DND-41 (cell line): Measurements from ENCODE around the gene YEATS2.

Experiments
- ATAC-seq: fragments of 200-7000 bp; cut with Tn5 transposase; 3 replicates; pipeline ENCODE4 v1.9.1; 2021; ENCODE audit warnings: low read depth; ENCODE audit not compliant: insufficient read depth
- DNase-seq: peaks from one replicate; pipeline ENCODE4 v3.0.0-alpha.2; 2020
- H2AFZ ChIP-seq: 2 replicates; pipeline ENCODE4 v1.6.0; 2012; ENCODE audit warnings: low read depth, low read length
- H3K27ac ChIP-seq: 2 replicates; pipeline ENCODE4 v1.5.1; 2012; ENCODE audit warnings: low read length, inconsistent platforms
- H3K27me3 ChIP-seq: fragments of 200-600 bp; sonication (generic); 2 replicates; pipeline ENCODE4 v1.6.0; 2012; ENCODE audit warnings: low read length, mild to moderate bottlenecking, inconsistent platforms; ENCODE audit not compliant: insufficient read depth, poor library complexity
- H3K36me3 ChIP-seq: 2 replicates; pipeline ENCODE4 v1.5.1; 2012; ENCODE audit warnings: low read length, inconsistent platforms; ENCODE audit not compliant: insufficient read depth
- H3K4me1 ChIP-seq: 2 replicates; pipeline ENCODE4 v1.5.1; 2012; ENCODE audit warnings: mild to moderate bottlenecking, low read length; ENCODE audit not compliant: insufficient read depth
- H3K4me2 ChIP-seq: 2 replicates; pipeline ENCODE4 v1.6.0; 2012; ENCODE audit warnings: mild to moderate bottlenecking, moderate library complexity, low read length, inconsistent platforms; ENCODE audit not compliant: insufficient read depth
- H3K4me3 ChIP-seq, 2 experiments: fragments of 200-600 bp in 1 of 2; shearing (Covaris generic) in 1 of 2; 2 replicates each; pipeline ENCODE4 v1.5.1; 2012 to 2016; ENCODE audit warnings: inconsistent platforms in 2 of 2, low read length in 2 of 2, mild to moderate bottlenecking in 2 of 2, low read depth in 1 of 2, moderate library complexity in 1 of 2
- H3K79me2 ChIP-seq: 2 replicates; pipeline ENCODE4 v1.6.0; 2012; ENCODE audit warnings: low read length, inconsistent platforms; ENCODE audit not compliant: insufficient read depth
- H3K9ac ChIP-seq: 2 replicates; pipeline ENCODE4 v1.6.0; 2012; ENCODE audit warnings: low read depth, mild to moderate bottlenecking, inconsistent platforms, low read length, moderate library complexity
- H3K9me3 ChIP-seq: 2 replicates; pipeline ENCODE4 v1.5.1; 2012; ENCODE audit warnings: low read length, moderate library complexity, mild to moderate bottlenecking, inconsistent platforms; ENCODE audit not compliant: insufficient read depth, severe bottlenecking
- H4K20me1 ChIP-seq: 2 replicates; pipeline ENCODE4 v1.6.0; 2012; ENCODE audit warnings: low read length; ENCODE audit not compliant: insufficient read depth
- CTCF ChIP-seq: IDR thresholded peaks from 2 replicates; pipeline ENCODE4 v1.5.1; 2012; ENCODE audit warnings: borderline replicate concordance, low read length, moderate library complexity, mild to moderate bottlenecking; ENCODE audit not compliant: poor library complexity, severe bottlenecking; ENCODE audit errors: extremely low read depth
- EZH2 ChIP-seq: IDR thresholded peaks from 3 replicates; pipeline ENCODE4 v1.6.1; 2012; ENCODE audit warnings: borderline replicate concordance, low read depth, mild to moderate bottlenecking, moderate library complexity, low read length, inconsistent platforms; ENCODE audit not compliant: severe bottlenecking

YEATS2 gene

GRCh38 chr3:183809270-183809669, 111.7 kb downstream of the YEATS2 start:
- no peak overlapping the region for H3K9ac ChIP-seq
- TF ChIP-seq EZH2 (no peak), CTCF (no peak)
- H3K4me1 ChIP-seq, result no peaks in the 10 kb centered on the region
- no peak overlapping the region for H3K4me2 ChIP-seq
- DNase-seq, result no peak
- no peak for ATAC-seq
- H3K9me3 ChIP-seq, result no peaks in the 10 kb centered on the region
- H4K20me1 ChIP-seq, result no peaks in the 10 kb centered on the region
- no peak overlapping the region for H3K27ac ChIP-seq
- H2AFZ ChIP-seq, result no peak overlapping the region
- no peak overlapping the region for H3K4me3 ChIP-seq
- peaks cover 86% of the 10 kb centered on the region for H3K36me3 ChIP-seq
- H3K27me3 ChIP-seq, result no peaks in the 10 kb centered on the region
- no peaks in the 10 kb centered on the region for H3K79me2 ChIP-seq

GRCh38 chr3:183810643-183811594, 113.3 kb downstream of the YEATS2 start:
- Histone ChIP-seq H3K9me3 (no peaks in the 10 kb centered on the region), H3K4me1 (no peaks in the 10 kb centered on the region), H3K36me3 (peaks cover 80% of the 10 kb centered on the region), H2AFZ (no peak overlapping the region), H3K4me3 (no peak overlapping the region), H3K79me2 (no peaks in the 10 kb centered on the region), H3K27ac (no peak overlapping the region), H4K20me1 (no peaks in the 10 kb centered on the region), H3K9ac (no peak overlapping the region), H3K4me2 (no peak overlapping the region), H3K27me3 (no peaks in the 10 kb centered on the region)
- no peak for DNase-seq
- TF ChIP-seq CTCF (no peak), EZH2 (no peak)
- no peak for ATAC-seq

DNA sequence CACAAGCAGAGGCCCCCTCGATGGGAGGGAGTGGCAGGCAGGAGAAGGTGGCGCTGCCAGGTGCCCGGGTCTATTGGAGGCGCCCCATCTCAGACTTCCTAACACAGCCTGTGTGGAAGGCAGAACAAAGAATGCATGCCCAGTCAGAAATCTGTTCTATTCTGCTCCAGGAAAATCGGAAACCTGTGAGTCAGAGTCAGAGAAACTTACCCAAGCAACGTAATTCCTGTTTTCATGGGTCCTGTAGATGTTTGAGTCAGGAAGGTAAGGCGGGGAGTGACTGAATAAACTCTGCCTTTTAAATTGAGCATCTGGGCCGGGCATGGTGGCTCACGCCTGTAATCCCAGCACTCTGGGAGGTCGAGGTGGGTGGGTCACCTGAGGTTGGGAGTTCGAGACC, 114.0 kb downstream of the YEATS2 start:
- H3K9ac ChIP-seq, result no peak overlapping the region
- no peaks in the 10 kb centered on the region for H3K79me2 ChIP-seq
- TF ChIP-seq EZH2 (no peak), CTCF (no peak)
- no peaks in the 10 kb centered on the region for H4K20me1 ChIP-seq
- H3K36me3 ChIP-seq, result peaks cover 78% of the 10 kb centered on the region
- no peaks in the 10 kb centered on the region for H3K4me1 ChIP-seq
- H3K27me3 ChIP-seq, result no peaks in the 10 kb centered on the region
- ATAC-seq (no peak), DNase-seq (no peak)
- H2AFZ ChIP-seq, result no peak overlapping the region
- H3K4me3 ChIP-seq, result no peak overlapping the region
- H3K9me3 ChIP-seq, result no peaks in the 10 kb centered on the region
- no peak overlapping the region for H3K27ac ChIP-seq
- H3K4me2 ChIP-seq, result no peak overlapping the region
